Psoas muscle (tissue), 7 donors: Measurements from ENCODE around the gene SH2D7. TPM values are rescaled to one million over a fixed set of nuclear protein-coding genes. Genes with fewer than 3 reads are reported as not detected.

Experiments
- polyA plus RNA-seq, 3 donors: library from polyadenylated mRNA; stranded (reverse); fragments of 200-250 nt; gene quantifications; one replicate each; pipeline ENCODE4 v1.2.3, GENCODE V29; 2013
- total RNA-seq, 4 donors: library from RNA; stranded (reverse); fragmentation: NEBNext Ultra II Directional in 2 of 4; extraction: Animal tissue kit (Norgen Biotek cat#: 25700) in 2 of 4; gene quantifications; one replicate each; pipeline versions ENCODE4 v1.2.1 to v1.2.4, GENCODE V29; 2021 to 2023
- donor health status: healthy with polysubstance abuse.
- donor health status: DM: no; HTN: no; CAD: no; lungs with moderate emphysema.
- donor health status: Bipolar disorder and iron deficiency.
- donor health status: healthy.
- donor health status: DM: no; HTN: no; CAD: no.
- donor health status: DM: no; HTN: no; CAD: no.
- donor health status: DM: yes; HTN: yes; CAD: no.

Gene SH2D7
- total and polyA plus RNA-seq, 7 donors: not detected

Other genes with a start within 250 kb of the SH2D7 start
- 10 to 100 TPM in 1 of 4 donors, 1 to 10 TPM in 3; 6.8 to 11.8 (median 8.8) TPM for gene TBC1D2B, start 14.8 kb upstream of the SH2D7 start, total RNA-seq
- 1 to 10 TPM; 2.8 to 5.6 (median 3.4) TPM for gene TBC1D2B, start 14.8 kb upstream of the SH2D7 start, polyA plus RNA-seq
- 10 to 100 TPM in 1 of 4 donors, 1 to 10 TPM in 3; 2.4 to 18.0 (median 6.6) TPM for gene CIB2, start 38.9 kb downstream of the SH2D7 start, total RNA-seq
- gene CIB2, start 38.9 kb downstream of the SH2D7 start, polyA plus RNA-seq: 1 to 10 TPM; 3.7 to 9.7 (median 4.7) TPM
- 100 to 1,000 TPM; 203 to 309 (median 251) TPM for gene IDH3A, start 56.8 kb downstream of the SH2D7 start, total RNA-seq
- 100 to 1,000 TPM; 154 to 228 (median 179) TPM for gene IDH3A, start 56.8 kb downstream of the SH2D7 start, polyA plus RNA-seq
- gene ACSBG1, start 142.0 kb downstream of the SH2D7 start, total RNA-seq: under 1 TPM in 1 of 4 donors, not detected in 3; 0.12 TPM
- gene ACSBG1, start 142.0 kb downstream of the SH2D7 start, polyA plus RNA-seq: under 1 TPM; 0.43 to 0.64 (median 0.59) TPM
- 100 to 1,000 TPM in 3 of 4 donors, 10 to 100 TPM in 1; 78.5 to 263 (median 184) TPM for gene DNAJA4, start 172.0 kb downstream of the SH2D7 start, total RNA-seq
- gene DNAJA4, start 172.0 kb downstream of the SH2D7 start, polyA plus RNA-seq: 100 to 1,000 TPM; 154 to 276 (median 188) TPM
- 10 to 100 TPM; 17.7 to 38.6 (median 30.8) TPM for gene SKIC8, start 207.0 kb downstream of the SH2D7 start, total RNA-seq
- gene SKIC8, start 207.0 kb downstream of the SH2D7 start, polyA plus RNA-seq: 10 to 100 TPM; 32.9 to 48.9 (median 39.7) TPM
- gene CRABP1, start 247.8 kb downstream of the SH2D7 start, total RNA-seq: not detected
- gene CRABP1, start 247.8 kb downstream of the SH2D7 start, polyA plus RNA-seq: under 1 TPM in 1 of 3 donors, not detected in 2; 0.05 TPM